Mesenchymal stem cell (in vitro differentiated cells and primary cell): ENCODE measurements around the gene UFC1.
A peak's percentile ranks its signal among the peaks of the same experiment; 100 is the strongest.

Experiments used
- DNase-seq: peaks from one replicate; pipeline ENCODE4 v3.0.0-alpha.2; 2013
- H2AFZ ChIP-seq: one replicate; pipeline ENCODE4 v1.6.1; 2013; ENCODE audit warnings: low read depth, mild to moderate bottlenecking, control low read depth, inconsistent platforms, low read length, moderate library complexity
- H2AK5ac ChIP-seq: 2 replicates; pipeline ENCODE4 v1.6.1; 2013; ENCODE audit warnings: low read length, moderate library complexity, mild to moderate bottlenecking, inconsistent platforms; ENCODE audit not compliant: severe bottlenecking
- H2BK120ac ChIP-seq: one replicate; pipeline ENCODE4 v1.6.1; 2013; ENCODE audit warnings: low read depth, mild to moderate bottlenecking, inconsistent platforms, low read length, moderate library complexity
- H2BK12ac ChIP-seq, 2 experiments: one replicate each; pipeline ENCODE4 v1.6.1; 2013; ENCODE audit warnings: inconsistent platforms in 2 of 2, low read length in 2 of 2, mild to moderate bottlenecking in 2 of 2, moderate library complexity in 2 of 2, control low read depth in 1 of 2
- H2BK15ac ChIP-seq: one replicate; pipeline ENCODE4 v1.6.1; 2013; ENCODE audit warnings: mild to moderate bottlenecking, low read depth, inconsistent platforms; ENCODE audit not compliant: poor library complexity, severe bottlenecking
- H2BK5ac ChIP-seq: 2 replicates; pipeline ENCODE4 v1.6.1; 2013; ENCODE audit warnings: low read depth, mild to moderate bottlenecking, low read length, control low read depth, inconsistent platforms; ENCODE audit not compliant: poor library complexity, severe bottlenecking
- H3K14ac ChIP-seq, 2 experiments: one replicate each; pipeline ENCODE4 v1.6.1; 2013; ENCODE audit warnings: inconsistent platforms in 2 of 2, low read length in 2 of 2, control low read depth in 1 of 2, mild to moderate bottlenecking in 1 of 2, moderate library complexity in 1 of 2
- H3K18ac ChIP-seq, 2 experiments: one replicate each; pipeline ENCODE4 v1.6.1; 2013; ENCODE audit warnings: inconsistent platforms in 2 of 2, low read length in 2 of 2, control low read depth in 1 of 2, low read depth in 1 of 2, mild to moderate bottlenecking in 1 of 2
- H3K23ac ChIP-seq, 2 experiments: one replicate each; pipeline ENCODE4 v1.6.1; 2013; ENCODE audit warnings: inconsistent platforms in 2 of 2, low read length in 2 of 2, mild to moderate bottlenecking in 2 of 2, moderate library complexity in 2 of 2, control low read depth in 1 of 2
- H3K27ac ChIP-seq: 2 replicates; pipeline ENCODE4 v1.5.1; 2013; ENCODE audit warnings: mild to moderate bottlenecking, moderate library complexity, low read length, control low read depth, inconsistent platforms; ENCODE audit not compliant: poor library complexity, severe bottlenecking
- H3K27me3 ChIP-seq, 2 experiments: 2 replicates each; pipeline versions ENCODE4 v1.6.1 to v1.7.0; 2013; ENCODE audit warnings: low read length in 2 of 2, mild to moderate bottlenecking in 2 of 2, moderate library complexity in 2 of 2, control low read depth in 1 of 2, inconsistent platforms in 1 of 2; ENCODE audit not compliant: control insufficient read depth in 1 of 2, insufficient read depth in 1 of 2
- H3K36me3 ChIP-seq, 2 experiments: 2 replicates each; pipeline versions ENCODE4 v1.6.1 to v1.7.0; 2013; ENCODE audit warnings: low read length in 2 of 2, control low read depth in 1 of 2, inconsistent platforms in 1 of 2, low read depth in 1 of 2, mild to moderate bottlenecking in 1 of 2; ENCODE audit not compliant: insufficient read depth in 2 of 2, control insufficient read depth in 1 of 2
- H3K4ac ChIP-seq, 2 experiments: one replicate each; pipeline ENCODE4 v1.6.1; 2013; ENCODE audit warnings: inconsistent platforms in 2 of 2, low read length in 2 of 2, mild to moderate bottlenecking in 2 of 2, moderate library complexity in 2 of 2, control low read depth in 1 of 2, low read depth in 1 of 2
- H3K4me1 ChIP-seq: 2 replicates; pipeline ENCODE4 v1.6.1; 2013; ENCODE audit warnings: low read depth, low read length, control low read depth; ENCODE audit not compliant: control insufficient read depth, insufficient read depth
- H3K4me2 ChIP-seq: 2 replicates; pipeline ENCODE4 v1.6.1; 2013; ENCODE audit warnings: low read length, mild to moderate bottlenecking, inconsistent platforms; ENCODE audit not compliant: poor library complexity, severe bottlenecking
- H3K4me3 ChIP-seq, 2 experiments: 2 replicates each; pipeline versions ENCODE4 v1.5.1 to v1.7.0; 2013; ENCODE audit warnings: low read length in 2 of 2, mild to moderate bottlenecking in 2 of 2, control low read depth in 1 of 2, low read depth in 1 of 2; ENCODE audit not compliant: insufficient read depth in 1 of 2
- H3K79me1 ChIP-seq: replicated peaks from 2 replicates; pipeline ENCODE4 v1.6.1; 2013; ENCODE audit warnings: mild to moderate bottlenecking, control low read depth, low read length, inconsistent platforms; ENCODE audit not compliant: poor library complexity, severe bottlenecking
- H3K9ac ChIP-seq: 2 replicates; pipeline ENCODE4 v1.7.0; 2013; ENCODE audit warnings: mild to moderate bottlenecking, low read length, moderate library complexity
- H3K9me3 ChIP-seq: 2 replicates; pipeline ENCODE4 v1.7.0; 2013; ENCODE audit warnings: mild to moderate bottlenecking, low read length; ENCODE audit not compliant: control insufficient read depth
- H4K8ac ChIP-seq: one replicate; pipeline ENCODE4 v1.6.1; 2013; ENCODE audit warnings: inconsistent platforms, mild to moderate bottlenecking, low read length, moderate library complexity
- H4K91ac ChIP-seq: one replicate; pipeline ENCODE4 v1.6.1; 2013; ENCODE audit warnings: mild to moderate bottlenecking, low read length, inconsistent platforms
- whole genome bisulfite sequencing: methylation state at CpG from one replicate; pipeline ENCODE4 v1.1.7; 2013; ENCODE audit warnings: mixed read lengths; 5-methylcytosine and 5-hydroxymethylcytosine counted together

UFC1 gene

DNA sequence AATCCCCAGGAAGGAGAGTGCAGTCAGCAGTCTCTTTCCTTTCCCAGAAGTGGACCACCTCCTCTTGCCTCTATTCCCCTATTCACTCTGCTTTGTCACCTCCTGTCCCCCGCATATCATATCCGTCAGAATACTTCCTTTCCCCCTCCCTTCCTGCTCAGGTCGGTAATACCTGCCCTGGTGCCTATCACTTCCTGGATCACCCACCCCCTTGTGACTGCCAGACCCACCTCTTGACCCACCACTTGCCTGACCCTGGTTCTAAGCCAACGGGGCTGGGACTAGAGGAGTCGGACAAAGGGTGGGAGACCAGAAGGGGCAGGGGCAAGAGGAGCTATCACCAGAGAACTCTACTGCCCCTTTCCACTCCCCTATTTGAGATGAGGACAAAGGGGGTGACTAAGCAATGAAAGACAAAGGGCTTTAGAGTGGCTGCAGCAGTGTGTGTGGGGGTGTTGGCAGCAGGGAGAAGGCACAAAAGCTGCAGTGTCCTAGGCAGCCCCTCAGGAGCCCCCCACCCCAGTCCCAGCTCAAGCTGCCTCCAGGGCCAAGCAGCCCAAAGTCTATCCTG, 46.7 kb downstream of the UFC1 start:
- DNase-seq: no peak
- Histone ChIP-seq H2AK5ac (no peak overlapping the region), H4K91ac (peak overlapping the region; percentile 0), H2AFZ (no peak overlapping the region), H3K4me3 (peak overlapping the region in 1 of 2 experiments; percentile 91), H4K8ac (peak overlapping the region; percentile 99), H3K23ac (no peak overlapping the region), H2BK15ac (peak overlapping the region; percentile 80), H3K27ac (no peak overlapping the region), H3K36me3 (peaks cover 4 to 19% of the 10 kb centered on the region in 2 experiments), H2BK5ac (no peak overlapping the region), H3K18ac (no peak overlapping the region), H2BK12ac (peak overlapping the region in 1 of 2 experiments; percentile 57), H3K4me1 (peaks cover 14% of the 10 kb centered on the region), H3K79me1 (peaks cover 7% of the 10 kb centered on the region), H3K4ac (peak overlapping the region; percentile 47 to 56), H3K27me3 (no peaks in the 10 kb centered on the region), H3K14ac (no peak overlapping the region), H3K9ac (peak overlapping the region; percentile 95), H3K4me2 (no peak overlapping the region), H2BK120ac (peak overlapping the region; percentile 68), H3K9me3 (no peaks in the 10 kb centered on the region)
- WGBS: 74% methylated on average over 3 of the region's 5 CpGs

DNA sequence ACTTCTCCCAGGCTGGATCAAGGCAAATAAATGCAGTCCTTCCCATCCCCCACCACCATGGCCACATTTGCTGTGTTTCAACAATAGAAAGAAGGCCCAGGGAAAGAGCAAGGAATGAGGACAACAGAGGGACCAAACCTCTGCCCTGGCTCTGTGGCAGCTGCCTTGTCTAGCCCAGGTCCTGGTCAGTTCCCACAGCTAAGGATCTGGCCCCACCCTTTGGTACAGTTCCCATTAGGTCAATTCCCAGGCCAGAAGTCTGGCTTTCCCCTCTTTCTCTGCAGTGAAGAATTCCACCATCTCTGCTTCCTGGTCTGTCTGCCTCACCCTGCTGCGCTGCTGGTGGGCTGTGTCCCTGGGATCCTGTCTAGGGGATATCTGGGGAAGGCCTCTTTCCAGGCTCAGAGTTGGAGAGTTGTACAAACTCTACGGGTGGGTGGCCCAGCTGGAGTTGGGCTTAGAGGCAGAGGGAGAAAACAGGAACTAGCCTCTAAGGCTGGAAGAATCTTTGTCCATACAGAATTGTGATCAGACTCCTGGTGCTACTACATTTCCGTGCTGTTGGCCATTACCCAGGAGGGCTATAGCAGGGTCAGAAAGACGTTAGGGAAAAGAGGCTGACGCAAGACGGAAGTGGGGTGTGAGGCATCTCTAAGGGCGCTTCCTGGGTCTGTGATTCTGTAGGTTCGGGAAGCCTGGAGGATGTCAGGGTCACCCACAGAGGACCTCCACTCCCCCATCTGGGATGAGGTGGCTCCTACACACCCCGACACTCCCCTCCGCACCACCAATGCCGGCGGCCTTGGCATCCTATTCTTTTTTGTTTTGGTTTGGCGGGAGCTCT, 47.4 kb downstream of the UFC1 start:
- WGBS: 93% methylated on average over 12 of the region's 13 CpGs
- Histone ChIP-seq H3K14ac (no peak overlapping the region), H3K36me3 (peaks cover 4 to 19% of the 10 kb centered on the region in 2 experiments), H3K23ac (peak overlapping the region in 1 of 2 experiments; percentile 43), H3K18ac (peak overlapping the region; percentile 64 to 99), H3K79me1 (peaks cover 7% of the 10 kb centered on the region), H3K4me3 (peak overlapping the region in 1 of 2 experiments; percentile 91), H2BK120ac (peak overlapping the region; percentile 68), H4K8ac (peak overlapping the region; percentile 99), H3K27me3 (no peaks in the 10 kb centered on the region), H3K4me1 (peaks cover 14% of the 10 kb centered on the region), H2AK5ac (peak overlapping the region; percentile 66), H2BK15ac (peak overlapping the region; percentile 56), H3K4me2 (peak overlapping the region; percentile 57), H2BK12ac (peak overlapping the region; percentile 57 to 85), H3K9ac (peak overlapping the region; percentile 95), H3K27ac (no peak overlapping the region), H2AFZ (peak overlapping the region; percentile 97), H4K91ac (peak overlapping the region; percentile 73), H3K9me3 (no peaks in the 10 kb centered on the region), H3K4ac (peak overlapping the region; percentile 94 to 99), H2BK5ac (no peak overlapping the region)
- no peak for DNase-seq

DNA sequence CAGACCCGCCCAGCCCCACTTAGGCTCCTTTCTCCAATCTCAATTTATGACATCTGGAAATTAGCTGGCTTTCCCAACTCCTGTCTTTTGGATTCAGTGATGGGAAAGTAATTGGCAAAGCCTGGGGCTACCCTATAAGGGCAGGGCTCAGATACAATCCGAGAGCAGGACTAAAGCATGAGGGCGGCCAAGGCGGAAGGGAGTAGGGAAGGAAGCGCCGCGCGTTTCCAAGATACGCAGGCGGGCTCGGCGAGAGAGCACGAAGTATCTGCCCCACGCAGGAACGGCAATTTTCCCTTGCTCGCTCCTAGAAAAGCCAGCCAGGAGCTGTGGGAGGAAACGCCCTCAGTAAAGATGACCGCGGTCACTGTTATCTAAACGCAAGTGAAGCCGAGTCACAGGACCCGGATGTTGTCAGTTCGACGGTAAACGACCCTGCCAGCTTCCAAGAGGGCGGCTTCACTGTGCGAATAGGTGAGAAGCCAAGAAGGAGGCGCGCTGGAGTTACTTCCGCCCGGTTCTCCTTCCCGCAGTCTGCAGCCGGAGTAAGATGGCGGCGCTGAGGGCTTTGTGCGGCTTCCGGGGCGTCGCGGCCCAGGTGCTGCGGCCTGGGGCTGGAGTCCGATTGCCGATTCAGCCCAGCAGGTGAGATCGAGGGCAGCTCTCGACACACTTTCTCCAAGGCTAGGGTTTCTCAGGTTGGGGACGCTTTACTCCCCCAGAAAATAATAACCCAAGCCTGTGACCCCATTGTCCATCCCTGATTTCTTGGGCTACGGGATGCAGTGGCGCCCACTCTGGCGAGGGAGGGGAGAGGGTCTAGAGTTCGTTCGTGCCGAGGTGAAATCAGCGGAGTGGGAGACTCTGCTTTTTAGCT, 48.3 kb downstream of the UFC1 start, which contains the start of gene NDUFS2:
NDUFS2 (plus strand) TSS at position 532 of the 877 bp plus-strand sequence; CDS start at position 551, 19 bp downstream.
- peaks cover 10 to 27% of the 10 kb centered on the region in 2 experiments for H3K36me3 ChIP-seq
- H3K18ac ChIP-seq: peak within 1 kb of the TSS; percentile 93 to 99
- H3K23ac ChIP-seq: peak within 1 kb of the TSS; percentile 10 to 43
- H3K9ac ChIP-seq: peak within 1 kb of the TSS; percentile 95
- H4K8ac ChIP-seq: peak within 1 kb of the TSS; percentile 99
- peak within 1 kb of the TSS; percentile 97 for H2AFZ ChIP-seq
- peak within 1 kb of the TSS; percentile 88 for H2BK15ac ChIP-seq
- H2AK5ac ChIP-seq: peak within 1 kb of the TSS; percentile 66
- peak within 1 kb of the TSS; percentile 94 to 99 for H3K4ac ChIP-seq
- H3K27ac ChIP-seq: peak within 1 kb of the TSS; percentile 78
- peaks cover 12% of the 10 kb centered on the region for H3K79me1 ChIP-seq
- H4K91ac ChIP-seq: peak within 1 kb of the TSS; percentile 94
- no peak within 1 kb of the TSS for H2BK5ac ChIP-seq
- H3K27me3 ChIP-seq: no peaks in the 10 kb centered on the region
- peak within 1 kb of the TSS; percentile 75 to 85 for H2BK12ac ChIP-seq
- H3K9me3 ChIP-seq: no peaks in the 10 kb centered on the region
- WGBS: 3% methylated on average over 49 of the region's 53 CpGs
- H3K14ac ChIP-seq: peak within 1 kb of the TSS in 1 of 2 experiments; percentile 87
- H3K4me2 ChIP-seq: peak within 1 kb of the TSS; percentile 57
- peak within 1 kb of the TSS; percentile 95 for H2BK120ac ChIP-seq
- peak within 1 kb of the TSS; percentile 79 to 91 for H3K4me3 ChIP-seq
- H3K4me1 ChIP-seq: peaks cover 17% of the 10 kb centered on the region
- peak; percentile 99 for DNase-seq
